GM12878 (cell line): ENCODE measurements around the gene EEF1A1. TPM values are rescaled to one million over a fixed set of nuclear protein-coding genes. Genes with fewer than 3 reads are reported as not detected.
"Not testable (repeated sequence)": the region's sequence is repeated elsewhere in the genome, so short reads cannot be mapped to it uniquely, and the experiment has no call there.

Experiments
- ATAC-seq: fragments of 200-7000 bp; cut with Tn5 transposase; 3 replicates; pipeline ENCODE4 v1.9.1; 2020; ENCODE audit warnings: mild to moderate bottlenecking, moderate library complexity
- BruUV-seq: library from RNA; stranded (reverse); fragments of 400-500 nt; replicated peaks from 2 replicates; lab custom pipeline; 2021; lab: Mats Ljungman, UMichigan
- CTCF ChIA-PET: fragments of 300-600 bp; sonication (Branson Sonifier 250); formaldehyde crosslinking; extraction: SDS; loops from one replicate; lab custom pipeline; 2021; ENCODE audit warnings: inconsistent platforms; lab: Yijun Ruan, JAX
- POLR2A ChIA-PET: fragments of 350-600 bp; formaldehyde crosslinking; extraction: SDS; loops from one replicate; lab custom pipeline; 2021; ENCODE audit warnings: inconsistent platforms; lab: Charles Lee
- RAD21 ChIA-PET: fragments of 300-600 bp; sonication (Branson Sonifier 250); formaldehyde crosslinking; loops from one replicate; lab custom pipeline; 2023; ENCODE audit warnings: antibody characterized with exemption; ENCODE audit not compliant: unreplicated experiment; lab: Charles Lee
- SMC1A ChIA-PET: fragments of 300-600 bp; sonication (Branson Sonifier 250); formaldehyde crosslinking; loops from one replicate; lab custom pipeline; 2023; ENCODE audit not compliant: unreplicated experiment, uncharacterized antibody; lab: Charles Lee
- DNase-seq: peaks from one replicate; pipeline ENCODE4 v3.0.0-alpha.2; 2011; ENCODE audit warnings: low read depth, low spot score
- FAIRE-seq: peaks from 3 replicates; lab custom pipeline; 2011; peaks lifted over from hg19 to GRCh38; lab: Jason Lieb, UNC
- H2AFZ ChIP-seq: 2 replicates; pipeline ENCODE4 v1.6.0; 2011; ENCODE audit warnings: low read depth, low read length, control low read depth; ENCODE audit not compliant: control insufficient read depth
- H3K27ac ChIP-seq: 2 replicates; pipeline ENCODE4 v1.5.1; 2011; ENCODE audit warnings: control low read depth; ENCODE audit not compliant: control insufficient read depth, insufficient read depth
- H3K27me3 ChIP-seq, 2 experiments: replicated peaks in 1 of 2; 2 replicates each; pipeline versions ENCODE4 v1.6.0 to v1.6.1; 2011; ENCODE audit warnings: low read length in 1 of 2; ENCODE audit not compliant: control insufficient read depth in 2 of 2, insufficient read depth in 2 of 2
- H3K36me3 ChIP-seq, 2 experiments: 2 replicates each; pipeline ENCODE4 v1.5.1; 2011; ENCODE audit warnings: low read length in 1 of 2; ENCODE audit not compliant: control insufficient read depth in 2 of 2, insufficient read depth in 2 of 2
- H3K4me1 ChIP-seq: 2 replicates; pipeline ENCODE4 v1.6.1; 2011; ENCODE audit warnings: mild to moderate bottlenecking, low read length, moderate library complexity, mixed read lengths; ENCODE audit not compliant: control insufficient read depth, insufficient read depth
- H3K4me2 ChIP-seq: 2 replicates; pipeline ENCODE4 v1.6.0; 2011; ENCODE audit warnings: control low read depth; ENCODE audit not compliant: control insufficient read depth, insufficient read depth
- H3K4me3 ChIP-seq: fragments of 200-600 bp; sonication (generic); 2 replicates; pipeline ENCODE4 v1.5.1; 2016
- H3K79me2 ChIP-seq: 2 replicates; pipeline ENCODE4 v1.6.0; 2011; ENCODE audit warnings: low read length; ENCODE audit not compliant: control insufficient read depth, insufficient read depth
- H3K9ac ChIP-seq: 2 replicates; pipeline ENCODE4 v1.8.0; 2011; ENCODE audit warnings: low read length, control low read depth, mixed read lengths; ENCODE audit not compliant: control insufficient read depth, insufficient read depth
- H3K9me3 ChIP-seq: replicated peaks from 3 replicates; pipeline ENCODE4 v1.5.1; 2011; ENCODE audit warnings: mild to moderate bottlenecking, low read length; ENCODE audit not compliant: control insufficient read depth, insufficient read depth
- H4K20me1 ChIP-seq: 2 replicates; pipeline ENCODE4 v1.6.0; 2011; ENCODE audit not compliant: control insufficient read depth, insufficient read depth
- WGBS: methylation state at CpG from one replicate; pipeline ENCODE4 v1.1.6; 2016; ENCODE audit warnings: low lambda C conversion rate; ENCODE audit not compliant: insufficient replicate concordance, insufficient coverage; ENCODE audit errors: missing lambda C conversion rate; 5-methylcytosine and 5-hydroxymethylcytosine counted together
- in situ Hi-C: fragments of 300-500 bp; cut with MboI; formaldehyde crosslinking; loops from 9 replicates; pipeline ENCODE4 v1.14.3; 2018; ENCODE audit warnings: mixed read lengths
- intact Hi-C: fragments of 100-400 bp; cut with micrococcal nuclease; formaldehyde crosslinking; loops from one replicate; pipeline ENCODE4 v1.14.2; 2022; ENCODE audit not compliant: unreplicated experiment
- polyA plus RNA-seq, 11 experiments: library from polyadenylated mRNA; depleted of rRNA in 4 of 11; unstranded in 6 of 11; stranded (reverse) in 5 of 11; fragments of >200 nt; fragmentation: Nextera tagmentation in 4 of 11; fragmentation: Illumina TruSeq in 1 of 11; extraction: Ambion mirVana in 4 of 11; extraction: Trizol in 1 of 11; gene quantifications; 1 replicate in 1 of 11; 2 replicates in 10 of 11; pipeline versions ENCODE4 v1.2.1 to v1.2.3, GENCODE V29; 2011 to 2016; ENCODE audit warnings: inconsistent platforms in 2 of 11, missing spikeins in 2 of 11, low read depth in 1 of 11
- total RNA-seq, 4 experiments: library from RNA; depleted of rRNA in 3 of 4; stranded (reverse); fragments of >200 nt in 3 of 4; fragmentation: Illumina TruSeq in 1 of 4; extraction: Trizol in 1 of 4; gene quantifications; 2 replicates each; pipeline versions ENCODE4 v1.2.1 to v1.2.3, GENCODE V29; 2013 to 2021

Gene EEF1A1
- total and polyA plus RNA-seq, 10 of the 15 experiments (the other 5 are each of a cell fraction or from before 2014, with no cell fraction given): 4,214 to 18,090 (median 14,132) TPM

- H3K9me3 ChIP-seq, H3K27me3 ChIP-seq, H2AFZ ChIP-seq, H3K27ac ChIP-seq, FAIRE-seq, ATAC-seq, in situ Hi-C loops, intact Hi-C loops, DNase-seq, H3K79me2 ChIP-seq, H3K9ac ChIP-seq, H4K20me1 ChIP-seq, H3K4me2 ChIP-seq, H3K4me3 ChIP-seq, H3K36me3 ChIP-seq, BruUV-seq: not testable (repeated sequence)
- ChIA-PET POLR2A (interaction anchor here (1.1 kb wide), 1 partner anchor 12 kb away, joined by 4 read pairs; no protein-coding TSS in a partner anchor), RAD21 (interaction anchor here (1.1 kb wide), 1 partner anchor 94 kb away, joined by 3 read pairs; the partner anchor contains the start of gene MTO1), SMC1A (interaction anchor here (0.7 to 1.2 kb wide), 2 partner anchors 25 to 83 kb away, joined by 3 read pairs; no protein-coding TSS in a partner anchor), CTCF (interaction anchor here (0.7 kb wide), 1 partner anchor 12 kb away, joined by 3 read pairs; no protein-coding TSS in a partner anchor)
- H3K4me1 ChIP-seq: peaks cover 20% of the 10 kb centered on the region
- WGBS: 95% methylated on average over 11 of the region's 11 CpGs
These were observed 34.6 kb upstream of the EEF1A1 start for GRCh38 chr6:73555380-73555949.

- FAIRE-seq, DNase-seq, H3K9ac ChIP-seq, H3K4me3 ChIP-seq, ATAC-seq, H3K79me2 ChIP-seq, H3K9me3 ChIP-seq, BruUV-seq, in situ Hi-C loops, H4K20me1 ChIP-seq, H3K4me1 ChIP-seq, POLR2A ChIA-PET, CTCF ChIA-PET, H3K4me2 ChIP-seq, H3K27ac ChIP-seq, intact Hi-C loops, H3K36me3 ChIP-seq, H2AFZ ChIP-seq, H3K27me3 ChIP-seq: not testable (repeated sequence)
- ChIA-PET SMC1A (interaction anchor here (1.9 kb wide), 1 partner anchor 8 kb away, joined by 8 read pairs; no protein-coding TSS in a partner anchor), RAD21 (interaction anchor here (1.6 kb wide), 1 partner anchor 8 kb away, joined by 7 read pairs; no protein-coding TSS in a partner anchor)
- 98% methylated on average over 4 of the region's 4 CpGs for WGBS
These were observed 30.3 kb upstream of the EEF1A1 start for GRCh38 chr6:73551115-73551514.
